Esophagus squamous epithelium (tissue), 4 donors: ENCODE measurements around the gene PNRC1.

Source experiments
- POLR2A ChIP-seq, 4 donors: fragments of 450-650 bp; IDR thresholded peaks; one replicate each; pipeline ENCODE4 v1.6.1; 2017; ENCODE audit warnings: antibody characterized with exemption in 4 of 4, mild to moderate bottlenecking in 4 of 4, moderate library complexity in 3 of 4
- TF ChIP-seq, protein P1 (sequence below), 6 experiments: fragments of 450-650 bp in 4 of 6; fragments of 200-600 bp in 2 of 6; sonication (generic) in 2 of 6; IDR thresholded peaks; one replicate each; pipeline ENCODE4 v1.5.1; 2016 to 2019; ENCODE audit warnings: antibody characterized with exemption in 6 of 6, mild to moderate bottlenecking in 4 of 6, moderate library complexity in 4 of 6

DNA sequence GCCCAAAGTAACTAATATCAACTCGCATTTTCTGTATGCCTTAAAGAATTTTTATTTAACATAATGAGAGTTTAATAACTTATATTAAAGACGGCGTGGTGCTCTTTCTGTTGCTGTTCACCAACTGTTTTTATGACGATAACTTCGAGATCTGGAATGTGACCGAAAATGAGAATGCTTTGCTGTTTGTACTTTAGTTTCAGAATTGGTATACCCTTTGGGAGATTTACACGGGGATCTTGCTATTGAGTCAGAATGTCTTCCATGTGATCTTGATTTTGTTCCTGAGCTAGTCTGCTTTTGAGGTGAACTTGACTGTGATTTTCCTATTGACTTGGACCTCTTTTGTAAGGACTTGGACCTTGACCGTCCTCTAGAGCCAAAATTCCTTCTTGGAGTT lies 17.9 kb downstream of the PNRC1 start:
- TF ChIP-seq POLR2A (IDR thresholded peaks at IDR 0.05), result no peak
- TF ChIP-seq, protein P1, sequence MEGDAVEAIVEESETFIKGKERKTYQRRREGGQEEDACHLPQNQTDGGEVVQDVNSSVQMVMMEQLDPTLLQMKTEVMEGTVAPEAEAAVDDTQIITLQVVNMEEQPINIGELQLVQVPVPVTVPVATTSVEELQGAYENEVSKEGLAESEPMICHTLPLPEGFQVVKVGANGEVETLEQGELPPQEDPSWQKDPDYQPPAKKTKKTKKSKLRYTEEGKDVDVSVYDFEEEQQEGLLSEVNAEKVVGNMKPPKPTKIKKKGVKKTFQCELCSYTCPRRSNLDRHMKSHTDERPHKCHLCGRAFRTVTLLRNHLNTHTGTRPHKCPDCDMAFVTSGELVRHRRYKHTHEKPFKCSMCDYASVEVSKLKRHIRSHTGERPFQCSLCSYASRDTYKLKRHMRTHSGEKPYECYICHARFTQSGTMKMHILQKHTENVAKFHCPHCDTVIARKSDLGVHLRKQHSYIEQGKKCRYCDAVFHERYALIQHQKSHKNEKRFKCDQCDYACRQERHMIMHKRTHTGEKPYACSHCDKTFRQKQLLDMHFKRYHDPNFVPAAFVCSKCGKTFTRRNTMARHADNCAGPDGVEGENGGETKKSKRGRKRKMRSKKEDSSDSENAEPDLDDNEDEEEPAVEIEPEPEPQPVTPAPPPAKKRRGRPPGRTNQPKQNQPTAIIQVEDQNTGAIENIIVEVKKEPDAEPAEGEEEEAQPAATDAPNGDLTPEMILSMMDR (IDR thresholded peaks at IDR 0.05), result no peak
